ENCODE measurements around the gene APOBR.
"Not testable (repeated sequence)": the region's sequence is repeated elsewhere in the genome, so short reads cannot be mapped to it uniquely, and the experiment has no call there.

The APOBR gene, protein sequence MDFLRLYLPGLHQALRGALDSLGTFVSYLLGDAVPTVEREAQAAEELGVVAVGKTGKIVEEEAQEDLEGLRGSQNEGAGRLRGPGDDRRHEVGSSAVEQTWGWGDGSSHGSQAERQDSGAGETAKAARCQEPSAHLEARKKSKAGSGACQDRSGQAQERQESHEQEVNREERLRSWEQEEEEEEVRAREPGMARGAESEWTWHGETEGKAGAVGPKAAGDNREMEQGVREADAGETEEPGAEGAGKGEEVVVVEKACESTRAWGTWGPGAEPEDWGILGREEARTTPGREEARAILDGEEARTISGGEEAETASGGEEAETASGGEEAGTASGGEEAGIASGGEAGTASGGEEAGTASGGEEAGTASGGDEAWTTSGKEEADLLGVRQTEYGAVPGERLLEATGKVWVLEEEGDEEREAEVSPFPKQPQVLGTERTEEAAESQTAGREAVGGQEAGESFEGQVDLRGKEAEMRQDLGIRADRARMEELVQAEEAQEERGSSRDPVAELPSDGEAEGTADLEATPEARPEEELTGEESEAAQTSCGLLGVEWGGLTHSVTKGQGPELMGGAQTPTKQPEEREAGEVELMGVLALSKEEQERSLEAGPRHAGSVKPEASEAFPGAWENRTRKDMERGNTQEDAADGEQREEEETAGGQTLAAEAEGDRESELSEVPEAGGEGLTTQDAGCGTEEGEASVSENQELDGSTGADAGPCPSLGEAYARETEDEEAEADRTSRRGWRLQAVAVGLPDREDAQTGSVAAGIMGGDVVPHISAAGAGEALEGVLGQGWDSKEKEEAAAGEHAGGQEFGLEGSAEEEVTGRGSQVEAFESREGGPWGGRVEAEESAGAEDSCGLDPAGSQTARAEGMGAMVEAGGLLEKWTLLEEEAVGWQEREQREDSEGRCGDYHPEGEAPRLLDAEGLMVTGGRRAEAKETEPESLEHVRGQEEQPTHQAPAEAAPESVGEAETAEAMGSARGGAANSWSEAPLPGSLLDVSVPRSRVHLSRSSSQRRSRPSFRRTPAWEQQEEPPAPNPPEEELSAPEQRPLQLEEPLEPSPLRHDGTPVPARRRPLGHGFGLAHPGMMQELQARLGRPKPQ

DNA sequence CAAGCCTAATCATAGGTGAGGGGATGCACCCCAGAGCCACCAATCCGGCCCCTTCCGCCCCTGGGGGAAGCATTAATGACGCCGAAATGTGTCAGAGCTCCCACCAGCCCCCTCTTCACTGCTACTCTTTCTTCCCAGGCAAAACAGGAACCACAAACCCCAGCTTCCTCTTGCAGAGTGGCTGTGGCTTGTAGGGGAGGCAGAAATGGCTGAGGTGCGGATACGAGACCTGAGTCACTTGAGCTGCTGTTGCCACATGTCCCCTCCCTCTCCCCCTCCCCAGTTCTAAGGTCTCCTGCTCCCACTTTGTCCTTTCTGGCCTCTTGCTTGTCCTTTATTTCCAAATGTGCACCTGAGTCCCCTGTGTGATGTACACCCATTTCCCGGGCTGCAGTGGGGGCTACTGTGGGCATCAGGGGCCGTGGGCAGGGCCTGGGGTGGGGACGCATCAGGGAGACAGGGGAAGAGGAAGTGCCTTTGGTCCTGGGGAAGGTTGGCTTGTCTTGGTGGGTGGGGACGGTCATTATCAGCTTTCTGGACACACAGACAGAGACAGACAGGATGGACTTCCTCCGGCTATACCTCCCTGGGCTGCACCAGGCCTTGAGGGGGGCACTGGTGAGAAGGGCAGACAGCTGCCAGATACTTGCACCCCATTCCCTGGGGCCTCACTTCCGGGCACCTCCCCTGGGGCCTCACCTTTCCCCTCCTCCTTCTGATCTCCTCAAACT is at the start of gene APOBR:
Gene APOBR (plus strand): TSS at position 523 of the 731 bp plus-strand sequence. CDS start 39 bp downstream, at position 562.
- no peak for DNase-seq

DNA sequence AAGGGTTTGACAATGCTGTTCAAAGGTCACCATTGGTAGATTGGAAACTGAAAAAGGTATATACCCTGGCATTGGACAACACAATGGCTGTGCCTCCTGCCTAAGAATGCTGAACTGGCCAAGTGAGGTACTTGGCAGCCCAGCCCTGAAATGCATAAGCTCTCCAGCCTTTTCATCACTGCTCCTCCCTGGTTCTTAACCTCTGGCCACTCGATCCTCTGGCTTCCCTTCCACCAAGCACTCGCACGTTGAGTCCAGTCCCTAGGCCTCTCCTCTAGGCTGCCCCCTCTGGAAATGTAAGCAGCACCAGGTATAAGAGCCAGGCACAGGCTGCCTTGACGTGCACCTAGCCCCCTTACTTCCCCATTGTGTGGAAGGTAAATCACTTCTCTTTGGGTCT is 48.1 kb upstream of the APOBR start:
- not testable (repeated sequence) for DNase-seq

DNA sequence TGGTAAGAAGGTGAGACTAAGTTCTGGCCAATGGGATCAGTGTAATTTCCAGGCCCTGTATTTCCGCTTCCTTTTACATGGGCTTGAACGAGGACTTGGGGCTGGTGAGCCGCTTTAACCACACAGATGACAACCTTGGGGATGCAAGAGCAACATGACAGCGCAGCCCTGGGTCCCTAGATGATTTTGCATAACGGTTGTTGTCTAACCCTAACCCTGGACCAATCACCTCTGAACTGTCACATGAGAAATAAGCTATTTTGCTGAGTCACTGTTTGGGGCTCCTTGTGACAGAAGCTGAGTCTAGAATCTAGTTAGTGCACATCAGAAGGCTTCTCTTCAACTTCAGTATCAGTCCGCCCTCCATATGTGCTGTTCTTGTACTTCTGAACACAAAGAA is 47.4 kb upstream of the APOBR start:
- DNase-seq, result not testable (repeated sequence)

DNA sequence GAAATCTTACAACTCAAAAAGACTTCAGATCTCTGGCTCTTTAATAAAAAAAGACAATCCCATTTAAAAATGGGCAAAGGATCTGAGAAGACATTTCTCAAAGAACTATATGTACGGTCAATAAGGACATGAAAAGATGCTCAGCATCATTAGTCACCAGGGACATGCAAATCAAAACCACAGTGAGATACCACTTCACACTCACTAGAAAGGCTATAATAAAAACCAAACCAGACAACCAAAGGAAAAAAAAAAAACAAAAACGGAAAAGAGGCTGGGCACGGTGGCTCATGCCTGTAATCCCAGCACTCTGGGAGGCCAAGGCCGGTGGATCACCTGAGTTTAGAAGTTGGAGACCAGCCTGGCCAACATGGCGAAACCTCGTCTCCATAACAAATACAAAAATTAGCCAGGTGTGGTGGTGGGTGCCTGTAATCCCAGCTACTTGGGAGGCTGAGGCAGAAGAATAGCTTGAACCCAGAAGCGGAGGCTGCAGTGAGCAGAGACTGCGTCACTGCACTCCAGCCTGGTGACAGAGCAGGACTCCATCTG is 20.7 kb upstream of the APOBR start:
- DNase-seq, result no peak

DNA sequence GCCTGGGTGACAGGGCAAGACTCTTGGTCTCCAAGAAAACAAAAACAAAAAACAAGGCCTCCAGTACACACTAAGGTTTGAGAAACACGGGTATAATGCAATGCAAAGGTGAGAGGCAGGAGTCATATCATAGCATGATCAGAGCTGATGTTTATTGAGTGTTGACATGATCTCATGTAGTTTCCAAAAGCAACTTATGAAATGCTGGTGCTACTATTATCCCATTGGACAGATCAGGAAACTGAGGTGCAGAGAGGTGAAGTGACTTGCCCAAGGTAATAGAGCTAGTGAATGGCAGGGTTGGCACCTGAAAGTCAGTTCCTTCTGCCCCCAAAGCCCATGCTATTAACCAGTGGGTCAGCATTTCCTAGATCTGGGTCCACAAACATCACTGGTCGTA is 19.2 kb upstream of the APOBR start:
- DNase-seq, result no peak

DNA sequence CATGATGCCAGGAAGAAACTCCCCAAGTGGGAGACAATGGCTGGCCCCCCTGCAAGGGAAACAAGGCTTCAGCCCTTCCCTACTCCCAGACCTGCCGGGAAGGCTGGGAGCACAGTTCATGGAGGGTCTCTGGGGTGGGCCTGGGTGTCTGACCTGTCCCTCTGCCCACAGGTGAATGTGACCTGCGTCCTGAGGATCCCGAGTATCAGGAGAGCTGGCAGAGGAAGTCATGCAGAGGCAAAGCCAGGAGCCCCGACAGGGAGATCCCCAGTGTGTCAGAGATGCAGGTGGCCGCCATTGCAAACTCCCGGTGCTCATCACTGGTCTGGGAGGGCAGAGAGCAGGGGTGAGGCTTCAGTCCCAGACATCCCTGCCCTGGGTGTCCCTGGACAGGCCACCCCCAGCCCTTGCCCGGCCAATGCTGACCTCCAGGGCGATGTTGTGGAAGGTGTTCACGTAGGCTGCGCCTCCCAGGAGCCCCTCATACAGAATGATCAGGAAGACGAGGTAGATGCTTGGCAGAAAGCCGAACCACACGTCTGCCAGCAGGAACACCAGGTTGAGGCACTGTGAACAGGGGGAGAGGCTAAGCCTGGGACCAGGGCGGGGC is 17.0 kb upstream of the APOBR start:
- no peak for DNase-seq

DNA sequence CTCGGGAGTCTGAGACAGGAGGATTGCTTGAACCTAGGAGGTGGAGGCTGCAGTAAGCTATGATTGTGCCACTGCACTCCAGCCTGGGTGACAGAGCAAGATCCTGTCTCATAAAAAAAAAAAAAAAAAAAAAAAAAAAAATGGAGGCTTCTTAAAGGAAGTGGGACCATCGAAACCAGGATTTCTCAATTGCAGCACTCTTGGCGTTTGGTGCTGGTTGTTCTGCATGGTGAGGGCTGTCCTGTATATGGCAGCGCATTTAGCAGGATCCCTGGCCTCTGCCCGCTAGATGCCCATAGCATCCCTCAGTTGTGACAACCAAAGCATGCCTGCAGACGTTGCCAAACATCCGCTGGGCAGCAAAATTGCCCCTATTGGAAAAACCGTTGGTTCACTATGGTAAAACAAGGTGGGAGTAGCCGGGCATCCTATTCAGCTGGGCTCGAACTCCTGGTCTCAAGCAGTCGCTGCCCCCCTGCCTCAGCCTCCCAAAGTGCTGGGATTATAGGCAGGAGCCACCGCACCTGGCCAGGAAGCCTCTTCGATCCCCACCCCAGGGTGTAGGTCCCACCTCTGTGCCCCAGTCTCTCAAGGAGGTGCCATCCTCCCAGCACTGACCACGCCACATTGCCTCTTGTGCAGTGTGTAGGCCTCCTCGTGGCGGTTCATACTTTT is 15.8 kb upstream of the APOBR start:
- no peak for DNase-seq

DNA sequence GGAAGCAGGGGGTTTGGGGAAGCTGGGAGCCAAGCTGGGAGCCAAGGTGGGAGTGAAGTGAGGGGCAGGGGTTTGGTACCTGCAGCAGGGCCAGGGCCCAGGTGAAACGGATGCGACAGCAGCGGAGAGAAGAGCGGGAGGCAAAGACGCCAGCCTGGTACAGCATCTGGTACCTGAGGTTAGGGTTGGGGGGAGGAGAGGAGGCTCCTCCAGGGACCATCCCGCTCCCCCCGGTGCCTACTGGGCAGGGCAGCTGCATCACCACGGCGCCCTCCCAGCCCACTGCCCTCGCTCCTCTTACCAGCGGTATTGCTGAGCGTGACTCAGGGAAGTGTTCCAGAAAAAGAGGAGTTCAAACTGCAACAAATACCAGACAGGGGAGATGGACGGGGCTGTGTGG is 12.4 kb upstream of the APOBR start:
- DNase-seq, result no peak

DNA sequence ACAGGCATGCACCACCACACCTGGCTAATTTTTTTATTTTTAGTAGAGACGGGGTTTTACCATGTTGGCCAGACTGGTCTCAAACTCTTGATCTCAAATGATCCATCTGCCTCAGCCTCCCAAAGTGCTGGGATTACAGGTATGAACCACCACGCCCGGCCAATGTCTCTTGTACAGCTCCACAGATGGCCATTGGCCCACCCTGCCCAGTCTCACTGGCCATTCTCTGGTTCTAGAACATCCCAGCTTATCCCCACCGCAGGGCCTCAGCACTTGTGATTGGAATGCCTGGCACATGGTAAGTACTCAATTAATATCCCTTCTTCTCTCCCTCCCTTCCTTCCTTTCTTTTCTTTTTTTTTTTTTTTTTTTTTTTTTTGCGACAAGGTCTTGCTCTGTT is 11.1 kb upstream of the APOBR start:
- not testable (repeated sequence) for DNase-seq

DNA sequence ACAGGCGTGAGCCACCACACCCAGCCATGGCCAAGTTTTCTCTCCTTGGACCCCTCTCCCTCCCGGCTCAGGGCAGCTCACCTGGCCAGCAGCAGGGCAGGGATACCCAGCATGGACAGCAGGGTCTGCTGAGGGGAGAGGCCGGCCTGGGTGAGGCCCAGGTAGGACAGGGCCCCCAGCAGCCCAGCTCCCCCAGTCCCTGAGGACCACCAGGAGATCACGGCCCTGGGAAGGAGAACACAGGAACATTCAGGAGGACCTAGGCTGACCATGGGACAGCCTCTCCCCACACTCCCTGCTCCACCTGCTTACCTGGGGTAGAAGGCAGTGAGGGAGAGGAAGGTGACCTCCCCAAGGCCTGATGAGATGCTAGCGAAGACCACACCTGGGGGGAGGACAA is 8.2 kb upstream of the APOBR start:
- no peak for DNase-seq

DNA sequence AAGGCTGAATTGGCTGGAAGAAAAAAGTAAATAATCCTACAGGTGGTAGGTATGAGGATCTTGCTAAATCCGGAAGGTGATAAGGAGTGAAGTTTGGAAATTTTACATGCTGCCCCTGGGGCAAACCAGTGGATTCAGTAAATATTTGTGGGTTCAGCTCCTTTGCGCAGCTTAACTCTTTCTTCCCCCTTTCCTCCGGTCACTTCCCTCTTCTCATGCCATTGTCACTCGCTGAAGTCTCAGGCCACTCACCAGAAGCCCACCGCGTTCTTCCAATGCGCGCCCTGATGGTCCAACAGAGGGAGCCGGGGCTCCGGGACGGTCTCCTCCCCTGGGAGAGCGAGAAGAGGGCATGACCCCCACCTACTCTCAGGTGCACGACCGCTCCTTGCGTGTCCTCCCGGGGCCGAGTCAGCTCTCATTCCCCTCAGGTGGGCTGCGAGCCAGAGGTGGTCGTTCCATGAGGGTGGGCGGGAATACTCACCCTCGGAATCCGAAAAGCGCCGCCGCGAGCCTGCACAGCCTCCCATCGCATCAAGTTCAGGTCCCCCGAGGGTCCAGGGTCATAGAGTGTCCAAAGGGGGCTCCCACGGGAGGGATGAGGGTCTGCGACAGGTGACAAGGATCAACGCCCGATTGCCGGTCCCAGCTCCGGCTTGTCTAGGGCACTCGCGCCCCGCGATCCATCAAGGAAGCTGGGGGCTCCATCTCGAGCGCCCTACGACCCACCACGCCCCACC is 3.0 kb upstream of the APOBR start:
- DNase-seq, result peak; percentile 12

DNA sequence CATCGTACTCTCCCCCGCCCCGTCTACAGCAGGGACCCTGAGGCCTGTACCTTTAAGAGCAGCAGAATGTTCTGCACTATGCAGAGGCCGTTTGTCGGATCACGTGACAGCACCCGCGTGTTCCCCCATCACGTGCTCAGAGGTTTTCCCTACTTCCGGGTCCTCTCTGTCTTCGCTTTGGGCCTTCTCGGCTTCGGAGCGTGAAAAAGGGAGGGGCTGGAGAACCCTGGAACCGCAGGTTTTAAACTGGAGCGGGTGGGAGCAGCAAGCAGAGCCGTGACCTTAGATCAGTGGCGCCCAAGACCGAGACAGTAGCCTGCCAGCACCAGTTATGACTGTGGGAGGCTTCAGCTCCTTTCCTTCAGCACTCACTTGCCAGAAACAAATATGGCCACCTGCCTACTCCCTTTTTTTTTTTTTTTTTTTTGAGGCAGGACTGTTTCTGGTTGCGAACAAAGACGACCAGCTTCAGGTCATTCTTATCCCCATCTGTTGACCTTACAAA is 2.4 kb upstream of the APOBR start, which contains the start of gene CLN3:
Gene CLN3 (minus strand): TSS at position 105 of the 505 bp plus-strand sequence. CDS start 315 bp downstream, outside the sequence.
- peak; percentile 97 for DNase-seq

DNA sequence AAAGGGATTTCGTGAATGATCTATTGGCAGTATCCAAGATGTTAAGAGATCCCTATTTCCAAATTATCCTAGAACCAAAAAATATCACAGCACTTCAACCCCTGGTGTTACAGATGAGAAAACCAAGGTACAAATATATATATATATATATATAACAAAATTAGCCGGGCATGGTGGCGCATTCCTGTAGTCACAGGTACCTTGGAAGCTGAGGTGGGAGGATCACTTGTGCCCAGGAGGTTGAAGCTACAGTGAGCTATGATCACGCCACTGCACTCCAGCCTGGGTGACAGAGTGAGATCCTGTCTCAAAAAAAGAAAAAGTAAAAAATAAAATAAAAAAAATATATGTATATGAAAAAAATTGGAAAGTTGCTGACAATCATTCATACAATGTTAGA is 1.9 kb upstream of the APOBR start:
- no peak for DNase-seq

DNA sequence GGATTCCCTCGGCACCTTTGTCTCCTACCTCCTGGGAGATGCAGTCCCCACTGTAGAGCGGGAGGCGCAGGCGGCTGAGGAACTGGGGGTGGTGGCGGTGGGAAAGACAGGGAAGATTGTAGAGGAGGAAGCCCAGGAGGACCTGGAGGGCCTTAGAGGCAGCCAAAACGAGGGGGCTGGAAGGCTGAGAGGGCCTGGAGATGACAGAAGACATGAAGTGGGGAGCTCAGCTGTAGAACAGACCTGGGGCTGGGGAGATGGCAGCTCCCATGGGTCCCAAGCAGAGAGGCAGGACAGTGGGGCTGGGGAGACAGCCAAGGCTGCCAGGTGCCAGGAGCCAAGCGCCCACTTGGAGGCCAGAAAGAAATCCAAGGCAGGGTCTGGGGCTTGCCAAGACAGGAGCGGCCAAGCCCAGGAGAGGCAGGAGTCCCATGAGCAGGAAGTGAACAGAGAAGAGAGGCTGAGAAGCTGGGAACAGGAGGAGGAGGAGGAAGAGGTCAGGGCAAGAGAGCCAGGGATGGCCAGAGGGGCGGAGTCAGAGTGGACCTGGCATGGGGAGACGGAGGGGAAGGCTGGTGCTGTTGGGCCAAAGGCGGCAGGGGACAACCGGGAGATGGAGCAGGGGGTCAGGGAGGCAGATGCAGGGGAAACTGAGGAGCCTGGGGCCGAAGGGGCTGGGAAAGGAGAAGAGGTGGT is 803 bp downstream of the APOBR start:
- no peak for DNase-seq

DNA sequence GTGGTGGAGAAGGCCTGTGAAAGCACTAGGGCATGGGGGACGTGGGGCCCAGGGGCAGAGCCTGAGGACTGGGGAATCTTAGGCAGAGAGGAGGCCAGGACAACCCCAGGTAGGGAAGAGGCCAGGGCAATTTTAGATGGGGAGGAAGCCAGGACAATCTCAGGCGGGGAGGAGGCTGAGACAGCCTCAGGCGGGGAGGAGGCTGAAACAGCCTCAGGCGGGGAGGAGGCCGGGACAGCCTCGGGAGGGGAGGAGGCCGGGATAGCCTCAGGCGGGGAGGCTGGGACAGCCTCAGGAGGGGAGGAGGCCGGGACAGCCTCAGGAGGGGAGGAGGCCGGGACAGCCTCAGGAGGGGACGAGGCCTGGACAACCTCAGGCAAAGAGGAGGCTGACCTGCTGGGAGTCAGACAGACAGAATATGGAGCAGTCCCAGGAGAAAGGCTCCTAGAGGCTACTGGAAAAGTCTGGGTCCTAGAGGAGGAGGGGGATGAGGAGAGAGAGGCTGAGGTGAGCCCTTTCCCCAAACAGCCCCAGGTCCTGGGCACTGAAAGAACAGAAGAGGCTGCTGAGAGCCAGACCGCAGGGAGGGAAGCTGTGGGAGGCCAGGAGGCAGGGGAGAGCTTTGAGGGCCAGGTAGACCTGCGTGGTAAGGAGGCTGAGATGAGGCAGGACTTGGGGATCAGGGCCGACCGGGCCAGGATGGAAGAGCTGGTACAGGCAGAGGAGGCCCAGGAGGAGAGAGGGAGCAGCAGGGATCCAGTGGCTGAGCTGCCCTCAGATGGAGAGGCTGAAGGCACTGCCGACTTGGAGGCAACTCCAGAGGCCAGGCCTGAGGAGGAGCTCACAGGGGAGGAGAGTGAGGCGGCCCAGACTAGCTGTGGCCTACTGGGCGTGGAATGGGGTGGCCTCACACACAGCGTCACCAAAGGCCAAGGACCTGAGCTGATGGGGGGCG is 1.6 kb downstream of the APOBR start:
- no peak for DNase-seq

DNA sequence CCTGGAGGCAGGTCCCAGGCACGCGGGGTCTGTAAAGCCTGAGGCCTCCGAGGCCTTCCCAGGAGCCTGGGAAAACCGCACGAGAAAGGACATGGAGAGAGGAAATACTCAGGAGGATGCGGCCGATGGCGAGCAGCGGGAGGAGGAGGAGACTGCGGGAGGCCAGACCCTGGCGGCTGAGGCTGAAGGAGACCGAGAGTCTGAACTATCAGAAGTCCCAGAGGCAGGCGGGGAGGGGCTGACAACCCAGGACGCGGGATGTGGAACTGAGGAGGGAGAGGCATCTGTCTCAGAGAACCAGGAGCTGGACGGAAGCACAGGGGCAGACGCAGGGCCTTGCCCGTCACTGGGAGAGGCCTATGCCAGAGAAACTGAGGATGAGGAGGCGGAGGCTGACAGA is 2.4 kb downstream of the APOBR start:
- DNase-seq, result no peak

DNA sequence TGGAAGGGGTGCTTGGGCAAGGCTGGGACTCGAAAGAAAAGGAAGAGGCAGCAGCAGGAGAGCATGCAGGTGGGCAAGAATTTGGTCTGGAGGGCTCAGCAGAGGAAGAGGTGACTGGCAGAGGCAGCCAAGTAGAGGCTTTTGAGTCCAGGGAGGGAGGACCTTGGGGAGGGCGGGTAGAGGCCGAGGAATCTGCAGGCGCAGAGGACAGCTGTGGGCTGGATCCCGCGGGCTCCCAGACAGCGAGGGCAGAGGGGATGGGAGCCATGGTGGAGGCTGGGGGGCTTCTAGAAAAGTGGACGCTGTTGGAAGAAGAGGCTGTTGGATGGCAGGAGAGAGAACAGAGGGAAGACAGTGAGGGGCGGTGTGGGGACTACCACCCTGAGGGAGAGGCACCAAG is 2.9 kb downstream of the APOBR start:
- DNase-seq, result no peak

DNA sequence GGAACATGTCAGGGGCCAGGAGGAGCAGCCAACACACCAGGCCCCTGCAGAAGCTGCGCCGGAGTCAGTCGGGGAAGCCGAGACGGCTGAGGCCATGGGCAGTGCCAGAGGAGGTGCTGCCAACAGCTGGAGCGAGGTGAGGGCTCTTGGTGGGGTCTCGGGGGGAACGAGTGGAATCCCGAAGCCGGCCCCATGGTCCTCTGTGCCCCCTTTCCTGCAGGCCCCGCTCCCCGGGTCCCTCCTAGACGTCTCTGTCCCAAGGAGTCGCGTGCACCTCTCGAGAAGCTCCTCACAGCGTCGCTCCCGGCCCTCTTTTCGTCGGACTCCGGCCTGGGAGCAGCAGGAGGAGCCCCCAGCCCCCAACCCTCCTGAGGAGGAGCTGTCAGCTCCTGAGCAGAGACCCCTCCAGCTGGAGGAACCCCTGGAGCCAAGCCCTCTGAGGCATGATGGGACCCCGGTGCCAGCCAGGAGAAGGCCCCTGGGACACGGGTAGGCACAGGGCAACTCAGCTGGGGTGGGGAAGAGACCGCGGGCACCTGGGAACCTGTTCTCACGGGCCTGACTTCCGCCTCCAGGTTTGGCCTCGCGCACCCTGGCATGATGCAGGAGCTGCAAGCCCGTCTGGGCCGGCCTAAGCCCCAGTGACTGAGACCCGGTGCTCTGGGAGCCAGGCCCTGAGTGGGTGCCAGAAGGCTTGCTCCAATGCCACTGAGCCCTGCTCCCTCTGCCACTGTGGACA is 3.6 kb downstream of the APOBR start:
- DNase-seq, result no peak
